ENCODE results near the gene SPHK1.

The SPHK1 gene

DNA sequence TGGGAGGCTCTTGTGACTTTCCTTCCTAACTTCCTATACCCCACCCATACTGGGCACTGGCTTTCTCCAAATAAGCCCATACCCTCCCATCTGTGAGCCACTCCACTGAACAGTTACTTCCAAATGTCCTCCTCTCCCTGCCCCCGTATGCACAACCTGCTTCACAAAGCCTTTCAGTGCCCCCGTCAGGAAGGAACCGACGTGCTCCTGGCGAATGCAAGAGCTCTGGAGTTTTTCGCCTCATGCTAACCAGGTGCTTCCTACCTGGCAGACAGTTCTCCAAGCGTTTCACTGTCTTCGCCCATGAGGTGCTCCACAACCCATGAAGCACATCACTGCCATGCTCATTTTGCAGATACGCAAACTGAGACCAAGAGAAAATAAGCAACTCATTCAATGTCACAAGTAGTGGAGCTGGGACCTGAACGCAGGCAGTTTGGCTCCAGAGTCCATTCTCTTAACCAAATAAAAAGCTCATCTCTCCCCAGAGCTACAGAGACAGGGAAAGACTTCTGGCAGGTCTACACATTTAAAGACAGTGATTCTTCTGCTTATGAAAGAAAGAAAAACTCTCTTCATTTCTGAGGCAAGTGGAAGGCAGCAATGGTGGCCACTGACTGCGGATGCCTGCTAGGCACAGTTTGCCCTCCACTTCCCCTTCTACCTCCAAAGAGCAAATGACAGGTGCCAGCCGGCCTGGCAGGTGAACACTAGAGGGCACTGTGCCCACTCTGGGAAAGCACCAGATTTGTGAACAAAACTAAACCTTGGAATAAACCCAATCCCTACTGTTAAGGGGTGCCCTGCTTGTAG lies 23.8 kb downstream of the SPHK1 start:
- no peak overlapping the region for H3K27ac ChIP-seq
- TF ChIP-seq, protein P1, sequence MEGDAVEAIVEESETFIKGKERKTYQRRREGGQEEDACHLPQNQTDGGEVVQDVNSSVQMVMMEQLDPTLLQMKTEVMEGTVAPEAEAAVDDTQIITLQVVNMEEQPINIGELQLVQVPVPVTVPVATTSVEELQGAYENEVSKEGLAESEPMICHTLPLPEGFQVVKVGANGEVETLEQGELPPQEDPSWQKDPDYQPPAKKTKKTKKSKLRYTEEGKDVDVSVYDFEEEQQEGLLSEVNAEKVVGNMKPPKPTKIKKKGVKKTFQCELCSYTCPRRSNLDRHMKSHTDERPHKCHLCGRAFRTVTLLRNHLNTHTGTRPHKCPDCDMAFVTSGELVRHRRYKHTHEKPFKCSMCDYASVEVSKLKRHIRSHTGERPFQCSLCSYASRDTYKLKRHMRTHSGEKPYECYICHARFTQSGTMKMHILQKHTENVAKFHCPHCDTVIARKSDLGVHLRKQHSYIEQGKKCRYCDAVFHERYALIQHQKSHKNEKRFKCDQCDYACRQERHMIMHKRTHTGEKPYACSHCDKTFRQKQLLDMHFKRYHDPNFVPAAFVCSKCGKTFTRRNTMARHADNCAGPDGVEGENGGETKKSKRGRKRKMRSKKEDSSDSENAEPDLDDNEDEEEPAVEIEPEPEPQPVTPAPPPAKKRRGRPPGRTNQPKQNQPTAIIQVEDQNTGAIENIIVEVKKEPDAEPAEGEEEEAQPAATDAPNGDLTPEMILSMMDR (conservative IDR thresholded peaks at IDR 0.05): peak; percentile 99

DNA sequence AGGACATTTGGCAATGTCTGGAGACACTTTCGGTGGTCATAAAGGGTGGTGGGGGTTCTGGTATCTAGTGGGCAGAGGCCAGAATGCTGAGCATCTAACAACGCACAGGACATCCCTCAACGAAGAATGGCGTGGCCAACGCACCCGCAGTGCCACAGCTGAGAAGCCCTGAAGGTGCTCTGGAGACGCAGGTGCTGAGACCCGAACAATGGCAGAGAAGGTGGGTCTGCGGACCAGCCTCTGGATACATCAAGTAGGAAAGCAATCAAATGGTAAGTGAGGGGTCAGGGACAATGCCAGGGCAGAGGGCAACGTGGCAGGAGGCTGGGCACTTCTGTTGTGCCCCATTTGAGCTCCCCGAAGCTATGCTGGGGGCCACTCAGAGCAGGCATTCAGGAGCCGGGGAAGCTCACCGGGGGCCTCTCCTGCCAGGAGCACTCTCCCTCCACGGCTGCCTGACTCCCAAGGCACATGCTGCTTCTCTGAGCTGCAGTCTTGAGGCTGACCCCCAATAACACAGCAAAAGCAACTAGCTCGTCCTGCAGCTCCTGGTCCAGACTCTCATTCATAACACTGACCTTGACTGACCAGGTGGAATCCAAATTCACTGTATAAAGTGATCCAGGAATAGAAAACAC lies 26.0 kb downstream of the SPHK1 start:
- TF ChIP-seq, protein P1 (conservative IDR thresholded peaks at IDR 0.05): no peak

DNA sequence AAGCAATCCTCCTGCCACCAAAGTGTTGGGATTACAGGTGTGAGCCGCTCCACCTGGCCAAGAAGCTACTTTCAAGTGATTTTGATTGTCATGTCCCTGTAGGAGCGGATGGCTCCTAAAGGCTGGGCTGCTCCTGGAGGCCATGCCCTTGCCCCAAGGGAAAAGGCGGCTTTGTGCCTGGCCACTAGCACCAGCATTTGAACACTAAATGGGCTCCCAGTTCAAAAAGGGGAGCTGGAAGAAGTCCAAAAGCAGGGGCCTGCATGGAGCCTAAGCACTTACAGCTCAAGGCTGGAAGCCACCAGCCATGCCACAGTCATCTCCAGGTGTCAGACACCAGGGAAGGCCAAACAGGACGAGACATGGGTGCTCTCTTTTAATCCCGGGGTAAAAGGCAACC lies 26.8 kb downstream of the SPHK1 start:
- TF ChIP-seq, protein P1 (conservative IDR thresholded peaks at IDR 0.05): no peak
- H3K27ac ChIP-seq: no peak overlapping the region

More for the DNA sequence above, 26.0 kb downstream of the SPHK1 start:
- H3K27ac ChIP-seq: no peak overlapping the region

DNA sequence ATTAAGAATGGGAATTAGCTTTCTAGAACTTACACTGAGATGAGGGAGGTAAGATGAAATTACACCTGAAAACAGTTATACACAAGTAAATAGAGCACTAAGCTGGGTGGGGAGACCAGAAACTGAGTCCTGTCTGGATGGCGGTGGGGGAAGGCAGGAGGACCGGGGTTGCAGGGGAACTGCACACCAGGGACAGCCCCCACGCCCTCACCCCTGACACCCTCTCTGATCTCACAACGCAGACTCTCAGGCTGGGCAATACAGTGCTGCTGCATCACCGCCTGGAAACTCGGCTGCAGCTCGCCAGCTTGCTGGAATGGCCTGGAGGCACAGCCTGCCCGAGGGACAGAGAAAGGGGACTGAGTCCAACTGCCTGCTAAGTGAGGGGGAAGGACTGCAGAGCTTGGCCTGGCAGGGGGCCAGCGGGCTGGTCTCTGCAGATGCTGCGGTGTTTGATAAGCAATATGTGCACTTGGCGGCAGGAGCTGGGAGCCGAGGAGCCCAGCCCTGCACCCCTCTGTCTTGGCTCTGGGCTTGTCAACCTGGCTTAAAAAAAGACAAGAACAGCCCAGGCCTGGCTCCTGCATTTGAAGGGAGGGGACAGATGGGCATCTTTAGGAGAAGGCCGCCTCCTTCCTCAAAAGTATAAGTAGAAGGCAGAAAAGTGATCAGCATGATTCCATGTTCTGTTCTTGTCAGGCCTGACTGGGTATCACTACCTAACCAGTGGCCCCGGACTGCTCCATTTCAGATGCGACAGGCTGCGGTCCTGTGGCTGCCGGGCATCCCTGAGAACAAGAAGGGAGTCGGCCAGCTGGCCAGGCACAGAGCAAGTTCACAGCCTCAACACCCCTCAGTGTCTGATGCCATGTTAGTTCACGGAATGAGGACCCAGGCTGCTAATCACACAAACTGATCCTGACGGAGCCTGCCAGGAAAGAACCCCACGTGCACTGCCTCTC lies 30.2 kb downstream of the SPHK1 start:
- peak overlapping the region; percentile 62 for H3K27ac ChIP-seq
- TF ChIP-seq, protein P1 (conservative IDR thresholded peaks at IDR 0.05): no peak

DNA sequence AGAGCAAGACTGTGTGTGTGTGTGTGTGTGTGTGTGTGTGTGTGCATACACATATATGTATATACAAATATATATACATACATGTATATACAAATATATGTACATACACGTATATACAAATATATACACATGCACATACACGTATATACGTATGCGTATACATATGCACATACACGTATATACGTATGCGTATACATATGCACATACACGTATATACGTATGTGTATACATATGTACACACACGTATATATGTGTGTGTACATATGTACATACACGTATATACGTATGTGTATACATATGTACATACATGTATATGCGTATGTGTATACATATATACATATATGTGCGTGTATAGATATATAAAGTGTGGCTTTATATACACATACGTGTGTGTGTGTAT lies 31.4 kb downstream of the SPHK1 start:
- no peak overlapping the region; the same call in 1 of the 2 replicates for H3K27ac ChIP-seq
- TF ChIP-seq, protein P1 (conservative IDR thresholded peaks at IDR 0.05): no peak

DNA sequence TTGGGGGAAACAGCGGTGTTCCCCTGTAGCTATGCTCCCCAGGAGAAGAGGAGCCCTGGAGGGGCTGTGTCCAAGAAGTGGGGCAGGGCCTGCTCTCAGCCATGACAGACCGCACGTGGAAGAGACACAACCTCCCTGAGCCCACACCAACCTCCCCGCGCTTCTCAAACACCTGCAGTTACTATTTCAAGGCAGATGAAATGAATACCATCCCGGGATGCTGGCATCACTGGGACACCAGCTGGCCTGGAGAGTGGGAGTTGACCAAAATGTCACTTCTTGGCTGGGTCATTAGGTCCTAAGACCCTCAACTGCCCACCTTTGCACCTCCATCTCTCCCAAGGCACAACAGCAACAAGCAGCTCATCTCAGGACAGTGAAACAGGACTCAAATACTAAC lies 32.0 kb downstream of the SPHK1 start:
- TF ChIP-seq, protein P1 (conservative IDR thresholded peaks at IDR 0.05): no peak
- peak overlapping the region; percentile 15; the same call in 1 of the 2 replicates for H3K27ac ChIP-seq
